Smooth muscle cell (in vitro differentiated cells): ENCODE measurements around the gene NPFFR2. TPM values are rescaled to one million over a fixed set of nuclear protein-coding genes. Genes with fewer than 3 reads are reported as not detected.

Experiments used
- DNase-seq: peaks from one replicate; lab custom pipeline; 2025; ENCODE audit not compliant: unreplicated experiment; lab: John Stamatoyannopoulos, UW
- H2AFZ ChIP-seq: fragments of 200-600 bp; sonication (generic); 2 replicates; pipeline ENCODE4 v1.6.0; 2016; ENCODE audit warnings: antibody characterized with exemption, low read depth, mild to moderate bottlenecking
- H3F3A ChIP-seq: fragments of 200-600 bp; sonication (generic); 2 replicates; pipeline ENCODE4 v1.6.0; 2017; ENCODE audit warnings: antibody characterized with exemption, low read depth
- H3K27ac ChIP-seq: fragments of 200-600 bp; sonication (generic); 2 replicates; pipeline ENCODE4 v1.5.1; 2016; ENCODE audit warnings: low read depth, mild to moderate bottlenecking
- H3K27me3 ChIP-seq: fragments of 200-600 bp; sonication (generic); 2 replicates; pipeline ENCODE4 v1.6.1; 2016; ENCODE audit warnings: low read depth, mild to moderate bottlenecking
- H3K36me3 ChIP-seq: fragments of 200-600 bp; sonication (generic); 2 replicates; pipeline ENCODE4 v1.5.1; 2016; ENCODE audit warnings: low read depth
- H3K4me1 ChIP-seq: fragments of 200-600 bp; sonication (generic); 2 replicates; pipeline ENCODE4 v1.5.1; 2016; ENCODE audit warnings: low read depth
- H3K4me2 ChIP-seq: fragments of 200-600 bp; sonication (generic); 2 replicates; pipeline ENCODE4 v1.6.0; 2016; ENCODE audit warnings: mild to moderate bottlenecking
- H3K4me3 ChIP-seq: fragments of 200-600 bp; sonication (generic); 2 replicates; pipeline ENCODE4 v1.5.1; 2016; ENCODE audit warnings: mild to moderate bottlenecking
- H3K79me2 ChIP-seq: fragments of 200-600 bp; sonication (generic); 2 replicates; pipeline ENCODE4 v1.6.0; 2016; ENCODE audit warnings: low read depth, mild to moderate bottlenecking
- H3K9ac ChIP-seq: fragments of 200-600 bp; sonication (generic); 2 replicates; pipeline ENCODE4 v1.6.0; 2016; ENCODE audit warnings: low read depth
- H3K9me3 ChIP-seq: fragments of 200-600 bp; sonication (generic); replicated peaks from 2 replicates; pipeline ENCODE4 v1.5.1; 2016; ENCODE audit warnings: low read depth
- H4K20me1 ChIP-seq: fragments of 200-600 bp; sonication (generic); 2 replicates; pipeline ENCODE4 v1.6.0; 2016; ENCODE audit warnings: low read depth
- CTCF ChIP-seq: fragments of 200-600 bp; sonication (generic); IDR thresholded peaks from 2 replicates; pipeline ENCODE4 v1.5.1; 2017; ENCODE audit warnings: borderline replicate concordance, mild to moderate bottlenecking, antibody characterized with exemption; ENCODE audit not compliant: insufficient read depth, poor library complexity, severe bottlenecking
- WGBS: methylation state at CpG from one replicate; pipeline ENCODE4 v1.1.7; 2016; ENCODE audit warnings: low lambda C conversion rate; 5-methylcytosine and 5-hydroxymethylcytosine counted together
- polyA plus RNA-seq: library from polyadenylated mRNA; unstranded; fragments of >200 nt; fragmentation: Nextera tagmentation; extraction: Ambion mirVana; gene quantifications from 2 replicates; pipeline ENCODE4 v1.2.1, GENCODE V29; 2016
- total RNA-seq: library from RNA; depleted of rRNA; stranded (reverse); fragments of >200 nt; gene quantifications from 2 replicates; pipeline ENCODE4 v1.2.3, GENCODE V29; 2014

Gene NPFFR2
- total and polyA plus RNA-seq, 2 experiments from 2014 or later, result 0.34 TPM; not detected in 1

DNA sequence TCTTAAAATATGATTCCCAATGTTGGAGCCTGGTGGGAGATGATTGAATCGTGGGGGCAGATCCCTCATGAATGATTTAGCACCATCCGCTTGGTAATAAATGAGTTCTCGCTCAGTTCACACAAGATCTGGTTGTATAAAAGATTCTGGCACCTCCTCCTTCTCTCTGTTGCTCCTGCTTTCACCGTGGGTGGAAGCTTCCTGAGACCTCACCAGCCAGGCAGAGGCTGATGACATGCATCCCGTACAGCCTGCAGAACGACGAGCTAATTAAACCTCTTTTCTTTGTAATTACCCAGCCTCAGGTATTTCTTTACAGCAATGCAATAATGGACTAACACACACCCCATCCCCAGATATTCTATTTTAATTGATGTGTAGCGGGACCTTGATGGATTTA, 162.2 kb downstream of the NPFFR2 start:
- Histone ChIP-seq H3K36me3 (no peaks in the 10 kb centered on the region), H3K4me2 (no peak overlapping the region), H3K27ac (no peak overlapping the region), H4K20me1 (no peaks in the 10 kb centered on the region), H3K4me3 (no peak overlapping the region), H3K9me3 (no peaks in the 10 kb centered on the region), H3K79me2 (no peaks in the 10 kb centered on the region), H2AFZ (no peak overlapping the region), H3K4me1 (peaks cover 4% of the 10 kb centered on the region), H3K9ac (no peak overlapping the region), H3F3A (no peaks in the 10 kb centered on the region), H3K27me3 (no peaks in the 10 kb centered on the region)
- DNase-seq, result no peak
- TF ChIP-seq CTCF, result no peak
- 92% methylated on average over 8 of the region's 8 CpGs for WGBS

DNA sequence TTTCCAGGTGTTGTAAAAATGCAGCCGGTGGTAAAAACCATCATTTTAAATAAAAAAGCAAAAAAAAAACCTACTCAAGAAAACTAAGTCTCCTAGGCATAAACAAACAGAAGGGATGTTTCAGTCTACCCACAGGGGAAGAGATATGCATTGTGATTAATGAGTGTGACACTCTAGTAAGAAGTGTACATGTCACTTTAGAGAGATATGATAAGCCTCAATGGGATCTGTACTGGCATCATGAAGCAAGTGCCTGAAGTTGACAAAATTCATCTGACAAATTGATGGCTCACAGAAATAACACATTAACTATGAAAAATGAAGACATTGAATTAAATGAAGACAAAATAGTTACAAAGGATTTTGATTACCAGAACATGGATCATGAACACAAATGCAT, 162.7 kb downstream of the NPFFR2 start:
- H3K27ac ChIP-seq, result no peak overlapping the region
- H3K4me3 ChIP-seq, result no peak overlapping the region
- H3K4me2 ChIP-seq, result no peak overlapping the region
- WGBS, result 91% methylated on average over 1 of the region's 1 CpG
- TF ChIP-seq CTCF, result no peak
- H3K27me3 ChIP-seq, result no peaks in the 10 kb centered on the region
- H3K4me1 ChIP-seq, result peaks cover 4% of the 10 kb centered on the region
- H3K79me2 ChIP-seq, result no peaks in the 10 kb centered on the region
- H3K9me3 ChIP-seq, result no peaks in the 10 kb centered on the region
- DNase-seq, result no peak
- no peaks in the 10 kb centered on the region for H4K20me1 ChIP-seq
- no peak overlapping the region for H3K9ac ChIP-seq
- no peaks in the 10 kb centered on the region for H3F3A ChIP-seq
- no peak overlapping the region for H2AFZ ChIP-seq
- no peaks in the 10 kb centered on the region for H3K36me3 ChIP-seq

Other genes with a start within 250 kb of the NPFFR2 start
- gene GC, start 247.9 kb upstream of the NPFFR2 start, total RNA-seq, result 0.18 and 0.58 TPM in 2 replicates
- 0.24 and 0.34 TPM in 2 replicates for gene GC, start 247.9 kb upstream of the NPFFR2 start, polyA plus RNA-seq